ENCODE results near the gene LRRC63.

DNA sequence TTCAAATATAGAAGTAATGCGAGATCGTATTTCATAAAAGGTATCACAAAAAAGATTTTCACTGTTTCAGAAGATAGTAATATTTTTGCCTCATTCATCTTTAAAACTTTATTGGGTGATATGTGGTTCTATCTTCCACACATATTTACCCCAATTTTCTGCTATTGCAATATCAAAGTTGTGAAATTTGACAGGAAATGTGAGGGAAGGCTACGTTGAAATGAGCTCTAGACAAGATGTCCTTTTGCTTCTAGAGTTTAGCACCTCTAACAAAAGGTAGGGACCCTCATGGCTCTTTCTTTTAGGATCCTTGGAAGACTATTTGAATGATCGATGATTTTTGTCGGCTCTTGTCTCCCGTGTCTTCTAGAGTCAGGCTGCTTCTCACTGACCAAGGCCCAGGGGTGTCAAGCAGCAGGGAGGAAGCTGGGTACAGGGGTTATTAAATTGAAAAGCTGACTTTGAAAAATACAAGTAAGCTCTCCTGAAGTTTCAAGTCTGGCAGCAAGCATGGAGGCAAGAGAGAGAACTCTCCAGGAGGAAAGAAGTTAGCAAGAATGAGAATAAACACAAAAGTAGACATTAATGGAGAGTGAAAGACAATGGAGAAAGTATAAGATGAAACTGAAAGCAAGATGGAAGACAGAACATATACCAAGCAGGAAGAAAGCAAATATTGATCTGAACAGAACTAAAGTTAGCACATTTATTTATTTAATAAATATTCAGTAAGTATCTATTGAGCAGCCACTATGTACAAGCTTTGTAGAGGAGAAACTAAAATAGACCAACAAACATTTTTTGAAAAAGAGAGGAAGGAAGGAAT, 101.9 kb downstream of the LRRC63 start:
- TF ChIP-seq L3MBTL2 (conservative IDR thresholded peaks at IDR 0.05) = no peak
- TF ChIP-seq BHLHE40 (IDR thresholded peaks at IDR 0.05; ENCODE audit: borderline replicate concordance) = no peak
- TF ChIP-seq ARNT (IDR thresholded peaks at IDR 0.05) = no peak
- no peak for TF ChIP-seq LEF1 (IDR thresholded peaks at IDR 0.05; ENCODE audit: borderline replicate concordance)
- no peak for TF ChIP-seq FOXM1 (IDR thresholded peaks at IDR 0.05; ENCODE audit: borderline replicate concordance)
- TF ChIP-seq HDGF (IDR thresholded peaks at IDR 0.05; ENCODE audit: borderline replicate concordance) = no peak
- no peak for TF ChIP-seq ELF4 (IDR thresholded peaks at IDR 0.05)
- TF ChIP-seq, protein P1, sequence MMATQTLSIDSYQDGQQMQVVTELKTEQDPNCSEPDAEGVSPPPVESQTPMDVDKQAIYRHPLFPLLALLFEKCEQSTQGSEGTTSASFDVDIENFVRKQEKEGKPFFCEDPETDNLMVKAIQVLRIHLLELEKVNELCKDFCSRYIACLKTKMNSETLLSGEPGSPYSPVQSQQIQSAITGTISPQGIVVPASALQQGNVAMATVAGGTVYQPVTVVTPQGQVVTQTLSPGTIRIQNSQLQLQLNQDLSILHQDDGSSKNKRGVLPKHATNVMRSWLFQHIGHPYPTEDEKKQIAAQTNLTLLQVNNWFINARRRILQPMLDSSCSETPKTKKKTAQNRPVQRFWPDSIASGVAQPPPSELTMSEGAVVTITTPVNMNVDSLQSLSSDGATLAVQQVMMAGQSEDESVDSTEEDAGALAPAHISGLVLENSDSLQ (IDR thresholded peaks at IDR 0.05) = no peak
- TF ChIP-seq TARDBP (IDR thresholded peaks at IDR 0.05) = no peak
- no peak for TF ChIP-seq SUZ12 (IDR thresholded peaks at IDR 0.05)
